Panc1 (cell line): ENCODE measurements around the gene HES7.

ENCODE experiments used
- CTCF ChIP-seq: fragments of 450-650 bp; IDR thresholded peaks from 2 replicates; pipeline ENCODE4 v1.5.1; 2017; ENCODE audit warnings: mild to moderate bottlenecking
- POLR2AphosphoS5 ChIP-seq: IDR thresholded peaks from 2 replicates; pipeline ENCODE4 v1.6.1; 2012; ENCODE audit warnings: mild to moderate bottlenecking, low read depth, low read length, moderate library complexity

- TF ChIP-seq CTCF: no peak
- no peak for TF ChIP-seq POLR2AphosphoS5
These were observed 17.1 kb upstream of the HES7 start for GRCh38 chr17:8141045-8141444.
